ENCODE measurements around the gene MGAT4A. TPM values are rescaled to one million over a fixed set of nuclear protein-coding genes. Genes with fewer than 3 reads are reported as not detected.

The MGAT4A gene
- total RNA-seq, 1 donor from 2014 or later = 33.5 TPM

DNA sequence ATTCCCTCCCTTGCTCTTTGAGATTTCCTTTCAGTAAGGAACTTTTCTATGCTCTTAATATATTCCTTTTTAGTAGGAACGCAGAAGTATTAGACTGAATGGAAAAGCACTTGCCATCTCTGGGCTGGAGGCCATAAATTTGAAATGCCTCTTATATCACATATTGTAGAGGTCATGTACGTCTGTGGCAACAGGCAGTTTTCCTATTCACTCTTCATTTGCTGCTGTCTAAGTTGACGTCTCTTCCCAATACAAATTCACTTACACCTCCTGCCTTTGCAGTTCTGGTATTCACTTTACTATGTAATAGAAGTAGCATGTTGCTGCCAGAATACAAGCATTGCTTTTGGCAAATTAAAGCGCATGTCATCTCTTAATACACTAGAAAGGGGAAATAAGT is 34.7 kb downstream of the MGAT4A start:
- Mint-ChIP-seq H3K4me3 (ENCODE audit: low read depth) (no peak overlapping the region), H3K27me3 (no peaks in the 10 kb centered on the region), H3K36me3 (ENCODE audit: insufficient read depth) (no peaks in the 10 kb centered on the region), H3K4me1 (ENCODE audit: low read depth) (peaks cover 8% of the 10 kb centered on the region), H3K27ac (no peak overlapping the region), H3K9me3 (ENCODE audit: low read depth) (no peaks in the 10 kb centered on the region)
- TF ChIP-seq, protein P1, sequence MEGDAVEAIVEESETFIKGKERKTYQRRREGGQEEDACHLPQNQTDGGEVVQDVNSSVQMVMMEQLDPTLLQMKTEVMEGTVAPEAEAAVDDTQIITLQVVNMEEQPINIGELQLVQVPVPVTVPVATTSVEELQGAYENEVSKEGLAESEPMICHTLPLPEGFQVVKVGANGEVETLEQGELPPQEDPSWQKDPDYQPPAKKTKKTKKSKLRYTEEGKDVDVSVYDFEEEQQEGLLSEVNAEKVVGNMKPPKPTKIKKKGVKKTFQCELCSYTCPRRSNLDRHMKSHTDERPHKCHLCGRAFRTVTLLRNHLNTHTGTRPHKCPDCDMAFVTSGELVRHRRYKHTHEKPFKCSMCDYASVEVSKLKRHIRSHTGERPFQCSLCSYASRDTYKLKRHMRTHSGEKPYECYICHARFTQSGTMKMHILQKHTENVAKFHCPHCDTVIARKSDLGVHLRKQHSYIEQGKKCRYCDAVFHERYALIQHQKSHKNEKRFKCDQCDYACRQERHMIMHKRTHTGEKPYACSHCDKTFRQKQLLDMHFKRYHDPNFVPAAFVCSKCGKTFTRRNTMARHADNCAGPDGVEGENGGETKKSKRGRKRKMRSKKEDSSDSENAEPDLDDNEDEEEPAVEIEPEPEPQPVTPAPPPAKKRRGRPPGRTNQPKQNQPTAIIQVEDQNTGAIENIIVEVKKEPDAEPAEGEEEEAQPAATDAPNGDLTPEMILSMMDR (IDR thresholded peaks at IDR 0.05; ENCODE audit: unreplicated experiment) = no peak
- no peak for DNase-seq (ENCODE audit: low spot score, unreplicated experiment)

DNA sequence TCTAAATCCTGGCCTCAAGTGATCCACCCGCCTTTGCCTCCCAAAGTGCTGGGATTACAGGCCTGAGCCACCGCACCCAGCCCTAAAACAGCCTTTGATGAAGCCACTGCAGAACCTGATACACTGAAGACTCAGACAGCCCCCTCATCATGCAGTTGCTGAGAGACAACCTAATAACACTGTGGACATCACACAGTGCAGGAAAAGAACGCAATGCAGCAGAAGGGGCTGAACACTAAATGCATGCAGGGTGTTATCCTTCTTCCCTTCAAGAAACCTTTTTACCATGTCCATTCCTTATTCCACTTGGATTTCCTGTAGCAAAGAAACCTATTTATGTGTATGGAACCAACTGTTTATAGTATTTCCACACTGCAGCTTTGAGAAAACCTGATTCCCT is 35.7 kb downstream of the MGAT4A start:
- H3K27ac Mint-ChIP-seq = no peak overlapping the region

DNA sequence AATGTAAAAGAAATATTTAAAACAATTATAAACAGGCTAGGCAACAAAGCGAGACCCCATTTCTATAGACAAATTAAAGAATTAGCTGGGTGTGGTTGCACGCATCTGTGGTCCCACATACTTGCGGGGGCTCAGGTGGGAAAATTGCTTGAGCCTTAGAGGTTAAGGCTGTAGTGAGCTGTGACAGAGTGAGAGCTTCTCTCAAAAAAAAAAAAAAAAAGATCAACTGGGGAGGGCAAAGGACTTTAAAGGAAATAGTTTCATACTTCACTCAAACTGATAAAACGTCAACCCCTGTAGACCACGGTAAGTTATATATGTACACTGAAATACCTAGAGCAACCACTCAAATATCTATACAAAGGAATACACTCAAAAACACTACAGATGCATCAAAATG is 37.5 kb downstream of the MGAT4A start:
- TF ChIP-seq, protein P1 (IDR thresholded peaks at IDR 0.05; ENCODE audit: unreplicated experiment) = no peak
- Mint-ChIP-seq H3K27ac (no peak overlapping the region), H3K4me3 (ENCODE audit: low read depth) (no peak overlapping the region), H3K9me3 (ENCODE audit: low read depth) (no peaks in the 10 kb centered on the region), H3K27me3 (no peaks in the 10 kb centered on the region), H3K4me1 (ENCODE audit: low read depth) (peaks cover 1% of the 10 kb centered on the region), H3K36me3 (ENCODE audit: insufficient read depth) (peaks cover 1% of the 10 kb centered on the region)
- DNase-seq (ENCODE audit: low spot score, unreplicated experiment) = no peak

More for the DNA sequence above, 35.7 kb downstream of the MGAT4A start:
- Mint-ChIP-seq H3K9me3 (ENCODE audit: low read depth) (no peaks in the 10 kb centered on the region), H3K27me3 (no peaks in the 10 kb centered on the region), H3K4me3 (ENCODE audit: low read depth) (no peak overlapping the region), H3K36me3 (ENCODE audit: insufficient read depth) (peaks cover 1% of the 10 kb centered on the region), H3K4me1 (ENCODE audit: low read depth) (peaks cover 8% of the 10 kb centered on the region)
- no peak for DNase-seq (ENCODE audit: low spot score, unreplicated experiment)
- TF ChIP-seq, protein P1 (IDR thresholded peaks at IDR 0.05; ENCODE audit: unreplicated experiment) = no peak

DNA sequence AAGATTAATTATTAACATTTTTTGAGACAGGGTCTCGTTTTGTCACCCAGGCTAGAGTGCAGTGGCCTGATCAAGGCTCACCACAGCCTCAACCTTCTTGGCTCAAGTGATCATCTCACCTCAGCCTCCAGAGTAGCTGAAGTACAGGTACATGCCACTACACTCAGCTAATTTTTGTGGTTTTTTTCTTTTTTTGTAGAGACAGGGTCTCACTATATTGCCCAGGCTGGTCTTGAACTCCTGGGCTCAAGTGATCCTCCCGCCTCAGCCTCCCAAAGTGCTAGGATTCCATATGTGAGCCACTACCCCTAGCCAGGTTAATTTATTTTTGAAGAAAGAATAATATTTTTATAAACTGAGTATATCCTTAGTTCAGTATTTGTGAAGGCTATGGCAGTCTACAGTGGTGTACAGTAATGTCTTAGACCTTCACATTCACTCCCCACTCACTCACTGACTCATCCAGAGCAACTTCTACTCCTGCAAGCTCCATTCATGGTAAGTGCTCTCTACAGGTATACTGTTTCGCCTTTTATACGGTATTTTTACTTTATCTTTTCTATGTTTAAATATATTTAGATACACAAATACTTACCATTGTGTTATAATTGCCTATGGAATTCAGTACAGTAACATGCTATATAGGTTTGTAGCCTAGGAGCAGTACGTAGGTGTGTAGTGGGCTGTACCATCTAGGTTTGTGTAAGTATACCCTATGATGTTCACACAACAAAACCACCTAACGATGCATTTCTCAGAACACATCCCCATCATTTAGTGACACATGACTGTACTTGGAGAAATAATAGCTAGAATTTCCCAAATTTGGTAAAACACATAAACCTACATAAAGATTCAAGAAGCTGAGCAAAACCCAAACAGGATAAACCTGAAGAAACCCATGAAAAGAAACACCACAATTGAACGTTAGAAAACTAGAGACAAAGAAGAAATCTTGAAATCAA is 38.6 kb downstream of the MGAT4A start:
- Mint-ChIP-seq H3K36me3 (ENCODE audit: insufficient read depth) (peaks cover 1% of the 10 kb centered on the region), H3K9me3 (ENCODE audit: low read depth) (no peaks in the 10 kb centered on the region), H3K4me3 (ENCODE audit: low read depth) (no peak overlapping the region), H3K27ac (no peak overlapping the region), H3K27me3 (no peaks in the 10 kb centered on the region), H3K4me1 (ENCODE audit: low read depth) (peaks cover 2% of the 10 kb centered on the region)
- DNase-seq (ENCODE audit: low spot score, unreplicated experiment) = no peak
- TF ChIP-seq, protein P1 (IDR thresholded peaks at IDR 0.05; ENCODE audit: unreplicated experiment) = no peak

DNA sequence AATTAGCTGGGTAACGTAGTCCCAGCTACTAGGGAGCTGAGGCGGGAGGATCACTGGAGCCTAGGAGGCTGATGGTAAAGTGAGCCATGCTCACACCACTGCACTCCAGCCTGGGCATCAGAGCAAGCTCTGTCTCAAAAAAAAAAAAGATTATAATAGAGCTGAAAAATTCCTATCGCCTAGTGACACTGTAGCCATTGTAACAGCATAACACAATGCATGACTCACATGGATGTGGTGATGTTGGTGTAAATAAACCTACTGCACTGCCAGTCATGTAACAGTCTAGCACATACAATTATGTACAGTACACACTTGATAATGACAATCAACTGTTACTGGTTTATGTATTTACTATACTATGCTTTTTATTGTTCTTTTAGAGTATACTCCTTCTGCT is 39.6 kb downstream of the MGAT4A start:
- DNase-seq (ENCODE audit: low spot score, unreplicated experiment) = no peak
- no peak overlapping the region for H3K27ac Mint-ChIP-seq
- no peak overlapping the region for H3K4me3 Mint-ChIP-seq (ENCODE audit: low read depth)
- H3K27me3 Mint-ChIP-seq = no peaks in the 10 kb centered on the region
- H3K36me3 Mint-ChIP-seq (ENCODE audit: insufficient read depth) = peaks cover 2% of the 10 kb centered on the region
- TF ChIP-seq, protein P1 (IDR thresholded peaks at IDR 0.05; ENCODE audit: unreplicated experiment) = no peak
- H3K4me1 Mint-ChIP-seq (ENCODE audit: low read depth) = peaks cover 2% of the 10 kb centered on the region
- H3K9me3 Mint-ChIP-seq (ENCODE audit: low read depth) = no peaks in the 10 kb centered on the region

Measured in progenitor cell of endocrine pancreas (in vitro differentiated cells).